ENCODE data around the gene ASGR1.

Gene ASGR1

DNA sequence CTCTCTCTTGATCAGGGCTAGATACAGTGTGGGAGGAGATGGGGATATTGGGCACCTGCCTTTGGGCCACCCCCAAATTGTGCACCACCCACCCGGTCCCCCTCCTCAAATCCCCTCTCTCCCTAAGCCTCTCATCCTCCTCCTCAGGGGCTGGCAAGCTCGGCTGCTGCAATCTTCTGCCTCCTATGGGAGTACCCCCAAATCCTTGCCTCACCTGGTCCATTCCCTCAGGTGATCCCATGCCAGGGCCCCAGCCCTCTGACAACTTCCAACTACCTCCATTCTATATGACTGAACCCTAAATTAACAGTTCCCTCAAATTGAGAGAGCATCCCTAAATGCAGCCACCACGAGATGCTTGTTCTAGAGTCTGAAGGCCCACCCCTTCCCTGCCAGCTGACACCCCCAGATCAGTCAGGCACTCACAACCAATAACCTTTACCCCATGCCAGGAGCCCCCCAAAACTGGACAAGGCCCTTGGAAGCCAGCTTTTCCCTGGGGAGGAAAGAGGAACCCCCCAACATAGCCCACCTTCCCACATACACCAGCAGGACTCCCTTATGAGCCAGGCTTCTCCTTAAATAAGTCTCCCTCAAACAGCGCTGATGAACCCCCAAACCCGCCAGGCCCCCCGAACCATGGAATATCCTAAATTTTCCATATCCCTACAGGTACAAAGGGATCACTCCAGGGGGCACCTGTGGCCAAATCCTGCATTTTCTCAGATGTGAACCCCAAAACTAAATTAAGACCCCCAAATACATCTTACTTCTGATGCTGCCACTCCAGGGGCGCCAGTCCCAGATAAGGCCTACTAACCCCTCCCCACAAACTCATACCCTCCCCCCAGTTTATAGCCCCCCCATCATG, 37.3 kb upstream of the ASGR1 start:
- no peak for DNase-seq

DNA sequence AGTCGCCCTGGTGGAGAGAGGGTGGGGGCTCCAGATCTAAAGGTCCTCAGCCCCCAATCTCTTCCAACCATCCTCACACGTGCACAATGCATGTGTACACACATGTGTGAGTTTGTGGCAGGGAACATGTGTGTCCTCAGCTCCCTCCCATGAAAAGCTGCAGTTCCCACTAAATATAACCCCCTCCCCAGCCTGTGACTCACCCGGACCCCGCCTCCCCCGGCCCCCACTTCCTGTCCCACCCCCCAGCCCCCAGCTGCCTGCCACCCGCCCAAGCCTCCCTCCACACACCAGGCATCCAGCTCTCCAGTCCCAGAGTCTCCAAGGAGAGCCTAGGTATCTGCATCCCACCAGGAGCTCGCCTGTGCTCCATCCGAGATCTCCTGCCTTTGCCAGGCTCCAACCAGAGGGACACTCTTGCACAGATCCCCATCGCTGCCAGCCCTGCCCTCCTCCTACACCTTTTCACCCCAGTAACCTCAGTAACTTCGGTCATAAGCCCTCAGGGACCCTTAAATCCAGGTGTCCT, 36.5 kb upstream of the ASGR1 start:
- no peak for DNase-seq

DNA sequence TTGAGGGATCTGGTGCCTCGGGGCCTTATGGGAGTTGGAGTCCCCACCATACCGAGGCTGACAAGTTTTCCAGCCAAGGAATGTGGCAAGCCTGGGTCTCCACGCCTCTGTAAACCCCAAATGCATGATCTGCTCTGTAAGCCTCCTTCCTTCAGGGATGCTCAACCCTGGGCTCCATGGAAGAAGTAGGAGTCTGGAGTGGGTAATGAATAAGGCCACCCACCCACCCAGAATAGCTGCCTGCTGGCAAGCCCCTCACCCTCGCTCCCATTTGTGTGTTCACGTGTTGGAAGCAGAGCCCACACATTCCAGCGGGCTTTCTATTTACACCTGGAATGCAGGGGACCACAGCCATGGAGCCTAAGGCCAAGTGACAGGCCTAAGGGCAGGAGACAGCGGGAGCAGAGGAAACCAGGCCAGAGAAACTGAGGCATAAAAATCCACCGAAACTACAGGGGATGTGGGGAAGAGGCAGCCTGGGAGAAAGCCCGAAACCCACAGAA, 36.0 kb upstream of the ASGR1 start:
- DNase-seq, result no peak

DNA sequence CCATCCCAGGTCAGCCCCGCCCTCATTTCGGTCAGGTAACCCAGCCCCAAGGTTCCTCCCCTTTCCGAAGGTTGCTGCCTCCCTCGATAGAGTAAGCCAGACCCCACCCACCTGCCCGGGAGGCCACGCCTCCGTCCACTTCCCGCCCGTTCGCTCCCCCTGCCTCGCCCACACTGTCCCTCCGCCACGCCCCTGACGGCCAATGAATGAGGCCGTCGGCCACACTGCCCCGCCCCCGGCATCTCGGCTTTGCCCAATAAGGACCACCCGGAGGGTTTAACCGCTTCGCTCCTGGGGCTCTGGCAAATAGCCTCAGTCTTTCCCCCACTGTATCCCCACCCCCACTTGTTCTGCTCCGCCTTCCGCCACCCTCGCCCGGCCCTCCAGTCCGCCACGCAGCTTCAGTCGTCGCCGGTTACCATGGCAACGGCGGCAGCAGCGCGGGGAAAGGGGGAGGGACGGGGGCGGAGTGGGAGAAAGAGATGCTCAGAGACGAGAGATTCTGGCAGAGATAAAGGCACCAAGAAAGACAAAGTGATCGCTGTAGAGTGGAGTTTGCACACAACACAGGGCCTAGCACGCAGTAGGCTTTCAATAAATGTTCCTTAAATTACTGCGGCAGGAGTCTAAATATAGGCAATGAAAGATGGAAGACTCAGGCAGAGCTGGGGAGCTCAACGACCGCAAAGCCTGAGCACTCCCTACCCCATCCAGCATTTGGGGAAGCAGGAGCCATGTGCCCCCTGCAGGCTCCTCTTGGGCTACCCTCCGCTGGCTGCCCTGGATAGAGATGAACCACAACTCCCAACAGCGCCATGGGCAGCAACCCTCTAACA, 35.3 kb upstream of the ASGR1 start:
- peak; percentile 90 for DNase-seq

GRCh38 chr17:7213895-7214299, 34.7 kb upstream of the ASGR1 start:
- peak; percentile 62 for DNase-seq

GRCh38 chr17:7211491-7212273, 32.5 kb upstream of the ASGR1 start:
- no peak for DNase-seq

GRCh38 chr17:7208754-7209460, 29.7 kb upstream of the ASGR1 start:
- DNase-seq, result no peak

- no peak for DNase-seq
Observed at GRCh38 chr17:7208027-7208571, 28.9 kb upstream of the ASGR1 start.

GRCh38 chr17:7207120-7208001, 28.2 kb upstream of the ASGR1 start:
- no peak for DNase-seq

DNA sequence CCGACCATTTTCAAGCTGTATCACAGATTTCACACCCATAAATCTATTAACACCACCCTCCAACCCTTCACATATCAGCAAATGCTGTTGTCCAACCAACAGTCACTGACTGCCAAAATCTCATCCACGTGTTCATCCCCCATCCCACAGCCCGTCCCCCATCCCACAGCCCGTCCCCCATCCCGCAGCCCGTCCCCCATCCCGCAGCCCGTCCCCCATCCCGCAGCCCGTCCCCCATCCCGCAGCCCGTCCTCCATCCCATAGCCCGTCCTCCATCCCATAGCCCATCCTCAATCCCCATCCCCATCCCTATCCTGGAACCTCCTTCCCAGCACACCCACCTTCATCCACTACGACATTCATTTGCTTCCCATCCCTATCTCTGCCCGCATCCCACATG, 26.4 kb upstream of the ASGR1 start:
- no peak for DNase-seq

DNA sequence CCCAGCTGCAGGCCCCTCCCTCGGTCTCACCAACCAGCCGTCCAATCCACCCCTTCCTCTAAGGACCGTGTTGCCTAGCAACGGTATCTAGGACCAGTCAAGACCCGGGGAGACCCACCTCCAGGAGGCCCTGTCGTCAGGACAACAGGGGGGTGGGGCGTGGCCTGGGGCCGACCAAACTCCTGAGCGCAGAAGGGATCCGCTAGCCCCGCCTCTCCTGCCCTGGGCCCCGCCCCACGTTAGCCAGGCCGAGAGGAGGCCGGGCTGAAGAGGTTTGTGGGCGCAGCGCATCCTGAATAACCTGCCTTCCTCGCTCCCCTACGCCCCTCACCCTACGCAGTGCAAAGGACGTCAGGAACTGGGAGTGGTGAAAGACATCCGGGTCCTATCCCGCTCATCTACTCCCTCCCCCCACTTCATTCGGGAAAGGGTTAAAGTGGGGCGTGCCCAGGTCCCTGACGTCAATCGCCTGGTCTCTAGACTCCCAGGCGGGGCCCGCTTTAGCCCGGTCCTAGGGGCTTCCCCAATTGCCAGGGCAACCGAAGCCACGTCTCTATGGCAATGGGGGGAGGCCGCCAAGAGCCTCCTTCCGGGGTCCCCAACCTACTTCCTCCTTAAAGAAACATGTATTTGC, 25.8 kb upstream of the ASGR1 start:
- peak; percentile 43 for DNase-seq

- no peak for DNase-seq
Observed at GRCh38 chr17:7204336-7204735, 25.2 kb upstream of the ASGR1 start.

- DNase-seq, result no peak
Observed at GRCh38 chr17:7203391-7203790, 24.2 kb upstream of the ASGR1 start.

GRCh38 chr17:7196651-7197401, 17.7 kb upstream of the ASGR1 start:
- no peak for DNase-seq

GRCh38 chr17:7195971-7196370, 16.8 kb upstream of the ASGR1 start:
- DNase-seq, result no peak

DNA sequence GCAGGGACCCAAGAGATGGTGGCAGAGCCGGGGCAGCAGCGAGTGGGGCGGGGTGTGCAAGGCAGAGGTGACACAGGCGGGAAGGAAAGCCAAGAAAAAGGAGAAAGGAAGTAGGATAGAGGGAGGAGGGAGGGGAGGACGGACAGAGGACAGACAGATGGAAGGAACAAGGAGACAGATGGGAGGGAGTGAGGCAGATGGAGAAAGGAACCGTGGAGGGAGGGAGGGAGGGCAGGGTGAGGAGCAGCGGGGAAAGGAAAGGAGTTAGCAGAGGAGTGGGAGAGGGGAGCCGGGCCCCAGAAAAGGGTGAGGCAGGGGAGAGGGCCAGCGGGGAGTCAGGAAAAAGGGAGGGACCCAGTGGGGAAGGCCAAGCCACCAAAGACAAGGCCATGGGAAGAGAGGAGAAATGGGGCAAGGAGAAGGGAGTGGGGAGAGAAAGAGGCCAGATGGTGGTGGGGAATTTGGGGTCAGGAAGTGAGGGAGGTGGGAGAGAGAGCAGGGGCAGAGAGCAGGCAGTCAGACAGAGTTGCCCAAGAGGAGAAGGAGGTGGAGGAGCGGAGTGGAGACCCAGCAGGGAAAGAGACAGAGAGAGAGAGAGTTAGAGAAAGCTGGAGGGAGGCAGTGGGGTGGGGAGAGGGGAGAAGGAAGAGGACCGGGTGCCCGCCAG, 13.2 kb upstream of the ASGR1 start:
- no peak for DNase-seq

GRCh38 chr17:7191571-7192270, 12.6 kb upstream of the ASGR1 start:
- DNase-seq, result no peak

GRCh38 chr17:7191069-7191468, 11.9 kb upstream of the ASGR1 start:
- no peak for DNase-seq

All from HCEC 1CT (cell line).